ENCODE results near the gene CHRD.

GRCh38 chr3:184380185-184380626 lies 352 bp downstream of the CHRD start:
- TF ChIP-seq YY1 (IDR thresholded peaks at IDR 0.05; ENCODE audit: insufficient read depth, insufficient read length), result no peak
- no peak for TF ChIP-seq SUZ12 (IDR thresholded peaks at IDR 0.05; ENCODE audit: extremely low read depth, insufficient read depth, insufficient read length)
